Vagina (tissue), 2 donors: ENCODE data around the gene PLCB3.

Source experiments
- CTCF ChIP-seq, 3 experiments: fragments of 450-650 bp in 2 of 3; fragments of 200-600 bp in 1 of 3; sonication (generic) in 1 of 3; IDR thresholded peaks; one replicate each; pipeline ENCODE4 v1.5.1; 2017 to 2019; ENCODE audit warnings: antibody characterized with exemption in 3 of 3, mild to moderate bottlenecking in 2 of 3, moderate library complexity in 2 of 3
- POLR2AphosphoS5 ChIP-seq, 2 donors: sonication (generic); formaldehyde crosslinking; IDR thresholded peaks; one replicate each; pipeline ENCODE4 v1.9.0; 2017; ENCODE audit warnings: antibody characterized with exemption in 2 of 2, mild to moderate bottlenecking in 2 of 2, low read depth in 1 of 2; ENCODE audit not compliant: insufficient read depth in 1 of 2

GRCh38 chr11:64306563-64306875 is 55.2 kb downstream of the PLCB3 start:
- TF ChIP-seq CTCF (IDR thresholded peaks at IDR 0.05) = no peak
- peak in 1 of 2 donors; percentile 2 for TF ChIP-seq POLR2AphosphoS5 (IDR thresholded peaks at IDR 0.05; ENCODE audit: insufficient read depth in 1 of 2, low read depth in 1 of 2)
